ENCODE data around the gene KIRREL1.

- no peak for TF ChIP-seq CTCF (IDR thresholded peaks at IDR 0.05)
- no peak for TF ChIP-seq POLR2A (IDR thresholded peaks at IDR 0.05)
These were observed 66.5 kb downstream of the KIRREL1 start for GRCh38 chr1:158059984-158060383.
